Kidney (tissue), 14 donors: ENCODE data around the gene PRRG3. TPM values are rescaled to one million over a fixed set of nuclear protein-coding genes. Genes with fewer than 3 reads are reported as not detected.

ENCODE experiments used
- DNase-seq, 5 donors: peaks; one replicate each; pipeline ENCODE4 v3.0.0-alpha.2; 2013 to 2020
- FAIRE-seq: peaks from 2 replicates; lab custom pipeline; 2012; peaks lifted over from hg19 to GRCh38; lab: Jason Lieb, UNC
- H3K27ac ChIP-seq, 2 donors: one replicate each; pipeline ENCODE4 v1.7.0; 2013; ENCODE audit warnings: low read depth in 2 of 2, low read length in 2 of 2, inconsistent platforms in 1 of 2
- H3K27me3 ChIP-seq: one replicate; pipeline ENCODE4 v1.7.1; 2013; ENCODE audit warnings: low read length, inconsistent platforms; ENCODE audit not compliant: control insufficient read depth, insufficient read depth
- H3K36me3 ChIP-seq, 3 donors: one replicate each; pipeline versions ENCODE4 v1.7.0 to v1.7.1; 2013; ENCODE audit warnings: low read length in 3 of 3, control low read depth in 1 of 3, inconsistent platforms in 1 of 3; ENCODE audit not compliant: insufficient read depth in 3 of 3, control insufficient read depth in 2 of 3
- H3K4me1 ChIP-seq, 3 donors: one replicate each; pipeline versions ENCODE4 v1.7.0 to v1.7.1; 2013; ENCODE audit warnings: low read length in 3 of 3, inconsistent platforms in 1 of 3, low read depth in 1 of 3; ENCODE audit not compliant: control insufficient read depth in 2 of 3, insufficient read depth in 2 of 3
- H3K4me3 ChIP-seq, 3 donors: one replicate each; pipeline versions ENCODE4 v1.7.0 to v1.8.1; 2013; ENCODE audit warnings: low read length in 3 of 3, control low read depth in 1 of 3, inconsistent platforms in 1 of 3
- H3K9ac ChIP-seq, 3 donors: one replicate each; pipeline versions ENCODE4 v1.7.0 to v1.7.1; 2013; ENCODE audit warnings: low read length in 3 of 3, control low read depth in 1 of 3, inconsistent platforms in 1 of 3
- H3K9me3 ChIP-seq, 3 donors: one replicate each; pipeline versions ENCODE4 v1.7.0 to v1.7.1; 2013; ENCODE audit warnings: low read length in 3 of 3, control low read depth in 1 of 3, inconsistent platforms in 1 of 3; ENCODE audit not compliant: control insufficient read depth in 2 of 3, insufficient read depth in 1 of 3
- CTCF ChIP-seq: IDR thresholded peaks from 3 replicates; pipeline ENCODE4 v1.5.1; 2012; ENCODE audit warnings: mild to moderate bottlenecking, moderate library complexity, borderline replicate concordance; ENCODE audit not compliant: insufficient read depth; ENCODE audit errors: extremely low read depth
- intact Hi-C: fragments of 100-400 bp; cut with DNase I; formaldehyde crosslinking; loops from one replicate; pipeline ENCODE4 v1.11.1; 2022
- polyA plus RNA-seq: library from polyadenylated mRNA; stranded (reverse); fragments of 350-450 nt; fragmentation: Illumina TruSeq; extraction: RNeasy Lipid Tissue Mini Kit (QIAGEN cat#74804); gene quantifications from one replicate; pipeline ENCODE4 v1.2.3, GENCODE V29; 2014; ENCODE audit warnings: low read depth, low replicate concordance; ENCODE audit not compliant: insufficient read depth
- total RNA-seq: library from RNA; stranded (reverse); fragmentation: NEBNext Ultra II Directional; extraction: Animal tissue kit (Norgen Biotek cat#: 25700); gene quantifications from one replicate; pipeline ENCODE4 v1.2.1, GENCODE V29; 2021
- donor health status: control.
- donor health status: control.
- donor health status: control.
- donor health status: control.
- donor health status: control.
- donor health status: DM: yes; HTN: yes; CAD: no.
- donor health status: Normal renal cell carcinoma (clear cell type).

PRRG3 gene
- total and polyA plus RNA-seq, 2 donors from 2014 or later: 0.24 to 0.44 TPM

GRCh38 chrX:151743651-151744470, 48.6 kb downstream of the PRRG3 start:
- peaks cover 2% of the 10 kb centered on the region for H3K27me3 ChIP-seq
- H3K9ac ChIP-seq: no peak overlapping the region
- DNase-seq: no peak

GRCh38 chrX:151745651-151746050, 50.4 kb downstream of the PRRG3 start:
- H3K36me3 ChIP-seq: no peaks in the 10 kb centered on the region
- H3K27me3 ChIP-seq: peaks cover 2% of the 10 kb centered on the region
- no peak overlapping the region for H3K27ac ChIP-seq
- intact Hi-C loops: no loop called here
- FAIRE-seq (no peak), DNase-seq (no peak)
- H3K9ac ChIP-seq: no peak overlapping the region
- TF ChIP-seq CTCF: no peak
- H3K4me1 ChIP-seq: no peaks in the 10 kb centered on the region
- no peak overlapping the region for H3K4me3 ChIP-seq
- no peaks in the 10 kb centered on the region for H3K9me3 ChIP-seq

More at GRCh38 chrX:151743651-151744470, 48.6 kb downstream of the PRRG3 start:
- H3K4me1 ChIP-seq: no peaks in the 10 kb centered on the region
- no peak for TF ChIP-seq CTCF
- intact Hi-C loops: no loop called here
- FAIRE-seq: no peak
- H3K27ac ChIP-seq: no peak overlapping the region
- H3K9me3 ChIP-seq: no peaks in the 10 kb centered on the region
- no peaks in the 10 kb centered on the region for H3K36me3 ChIP-seq
- H3K4me3 ChIP-seq: no peak overlapping the region

GRCh38 chrX:151746502-151746901, 51.2 kb downstream of the PRRG3 start:
- no peaks in the 10 kb centered on the region for H3K4me1 ChIP-seq
- H3K27me3 ChIP-seq: peaks cover 2% of the 10 kb centered on the region
- intact Hi-C loops: no loop called here
- no peak for TF ChIP-seq CTCF
- FAIRE-seq: no peak
- no peak overlapping the region for H3K27ac ChIP-seq
- H3K9me3 ChIP-seq: no peaks in the 10 kb centered on the region
- no peaks in the 10 kb centered on the region for H3K36me3 ChIP-seq
- no peak overlapping the region for H3K9ac ChIP-seq
- H3K4me3 ChIP-seq: no peak overlapping the region
- no peak for DNase-seq

GRCh38 chrX:151750511-151750910, 55.3 kb downstream of the PRRG3 start:
- intact Hi-C loops: no loop called here
- Histone ChIP-seq H3K36me3 (no peaks in the 10 kb centered on the region), H3K9me3 (no peaks in the 10 kb centered on the region), H3K9ac (no peak overlapping the region), H3K27me3 (peaks cover 2% of the 10 kb centered on the region), H3K4me1 (peaks cover 0 to 3% (median 0%) of the 10 kb centered on the region in 3 donors), H3K4me3 (no peak overlapping the region), H3K27ac (no peak overlapping the region)
- DNase-seq (no peak), FAIRE-seq (no peak)
- no peak for TF ChIP-seq CTCF
